Glutamatergic neuron (in vitro differentiated cells): Measurements from ENCODE around the gene SLC25A22. TPM values are rescaled to one million over a fixed set of nuclear protein-coding genes. Genes with fewer than 3 reads are reported as not detected.

Source experiments
- DNase-seq: peaks from one replicate; pipeline ENCODE4 v3.0.0; 2022
- H3K27ac Mint-ChIP-seq: one replicate; pipeline ENCODE4 v1.8.0; 2020; ENCODE audit warnings: mild to moderate bottlenecking, mixed read lengths, inconsistent platforms; ENCODE audit not compliant: unreplicated experiment
- H3K27me3 Mint-ChIP-seq: one replicate; pipeline ENCODE4 v1.8.0; 2020; ENCODE audit warnings: mild to moderate bottlenecking, moderate library complexity, mixed read lengths, inconsistent platforms; ENCODE audit not compliant: unreplicated experiment
- H3K36me3 Mint-ChIP-seq: one replicate; pipeline ENCODE4 v1.8.0; 2020; ENCODE audit warnings: mild to moderate bottlenecking, mixed read lengths, inconsistent platforms; ENCODE audit not compliant: unreplicated experiment
- H3K4me1 Mint-ChIP-seq: one replicate; pipeline ENCODE4 v1.8.0; 2020; ENCODE audit warnings: mild to moderate bottlenecking, low read depth, mixed read lengths, inconsistent platforms; ENCODE audit not compliant: unreplicated experiment
- H3K4me3 Mint-ChIP-seq: one replicate; pipeline ENCODE4 v1.8.0; 2020; ENCODE audit warnings: mild to moderate bottlenecking, mixed read lengths, inconsistent platforms; ENCODE audit not compliant: unreplicated experiment
- H3K9me3 Mint-ChIP-seq: one replicate; pipeline ENCODE4 v1.8.0; 2020; ENCODE audit warnings: mild to moderate bottlenecking, moderate library complexity, mixed read lengths, inconsistent platforms; ENCODE audit not compliant: unreplicated experiment
- long read RNA-seq: library from polyadenylated mRNA; unstranded; transcript quantifications from one replicate; pipeline ENCODE4 v2.0.0, GENCODE V29; 2020; ENCODE audit not compliant: unreplicated experiment
- total RNA-seq: library from RNA; stranded (reverse); fragmentation: NEBNext Ultra II Directional; extraction: Animal tissue kit (Norgen Biotek cat#: 25700); gene quantifications from one replicate; pipeline ENCODE4 v1.2.1, GENCODE V29; 2021; ENCODE audit not compliant: unreplicated experiment
- TF ChIP-seq, protein P1 (sequence below): fragments of 200-600 bp; sonication (generic); IDR thresholded peaks from one replicate; pipeline ENCODE4 v1.5.0; 2021; ENCODE audit not compliant: partially characterized antibody, unreplicated experiment

Gene SLC25A22
- total RNA-seq: 93.9 TPM
- long read RNA-seq, transcript SLC25A22-228 (10 exons, 2,692 nt): major isoform, 10 of 24 reads
- long read RNA-seq, partial matches to known transcripts: 1 of 24 reads
- long read RNA-seq, other reads (novel, unspliced or antisense): 11 of 24 reads

DNA sequence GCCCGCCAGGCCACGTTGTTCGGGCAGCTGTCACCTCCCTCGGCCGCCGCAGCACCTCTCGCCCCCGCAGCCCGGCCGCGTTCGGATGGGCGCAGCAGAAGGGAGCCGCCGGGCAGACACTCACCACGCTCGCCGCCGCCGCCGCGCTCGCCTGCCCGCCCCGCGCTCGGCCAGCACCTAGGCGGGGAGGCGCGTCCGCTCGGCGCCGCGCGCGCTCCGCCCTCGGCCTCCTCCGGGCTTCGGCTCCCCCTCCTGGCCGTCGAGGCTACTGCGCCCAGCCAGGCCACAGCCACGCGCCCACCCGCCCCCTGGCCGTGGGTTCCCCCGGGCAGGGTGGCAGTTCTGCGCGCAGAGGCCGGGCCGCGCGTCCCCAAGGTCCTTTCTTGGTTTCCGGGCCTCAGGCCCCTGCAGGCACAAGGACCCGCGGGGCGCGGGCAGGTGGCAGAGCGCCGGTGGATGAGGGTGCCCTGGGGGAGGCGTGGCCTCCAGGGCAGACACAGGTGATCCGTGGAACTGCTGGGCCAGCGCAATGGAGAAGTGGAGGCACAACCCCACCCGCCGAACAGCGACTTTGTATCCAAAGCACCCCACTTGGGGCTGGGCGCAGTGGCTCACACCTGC is at the start of gene SLC25A22:
Gene SLC25A22 (minus strand): TSS at position 189 of the 621 bp plus-strand sequence. CDS start 3,275 bp downstream, outside the sequence.
- Mint-ChIP-seq H3K27me3 (peaks cover 7% of the 10 kb centered on the region), H3K9me3 (peaks cover 5% of the 10 kb centered on the region), H3K27ac (peak within 1 kb of the TSS; percentile 96), H3K4me3 (peak within 1 kb of the TSS; percentile 88), H3K36me3 (no peaks in the 10 kb centered on the region), H3K4me1 (peaks cover 8% of the 10 kb centered on the region)
- peak; percentile 93 for DNase-seq
- TF ChIP-seq, protein P1, sequence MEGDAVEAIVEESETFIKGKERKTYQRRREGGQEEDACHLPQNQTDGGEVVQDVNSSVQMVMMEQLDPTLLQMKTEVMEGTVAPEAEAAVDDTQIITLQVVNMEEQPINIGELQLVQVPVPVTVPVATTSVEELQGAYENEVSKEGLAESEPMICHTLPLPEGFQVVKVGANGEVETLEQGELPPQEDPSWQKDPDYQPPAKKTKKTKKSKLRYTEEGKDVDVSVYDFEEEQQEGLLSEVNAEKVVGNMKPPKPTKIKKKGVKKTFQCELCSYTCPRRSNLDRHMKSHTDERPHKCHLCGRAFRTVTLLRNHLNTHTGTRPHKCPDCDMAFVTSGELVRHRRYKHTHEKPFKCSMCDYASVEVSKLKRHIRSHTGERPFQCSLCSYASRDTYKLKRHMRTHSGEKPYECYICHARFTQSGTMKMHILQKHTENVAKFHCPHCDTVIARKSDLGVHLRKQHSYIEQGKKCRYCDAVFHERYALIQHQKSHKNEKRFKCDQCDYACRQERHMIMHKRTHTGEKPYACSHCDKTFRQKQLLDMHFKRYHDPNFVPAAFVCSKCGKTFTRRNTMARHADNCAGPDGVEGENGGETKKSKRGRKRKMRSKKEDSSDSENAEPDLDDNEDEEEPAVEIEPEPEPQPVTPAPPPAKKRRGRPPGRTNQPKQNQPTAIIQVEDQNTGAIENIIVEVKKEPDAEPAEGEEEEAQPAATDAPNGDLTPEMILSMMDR: peak; percentile 91

DNA sequence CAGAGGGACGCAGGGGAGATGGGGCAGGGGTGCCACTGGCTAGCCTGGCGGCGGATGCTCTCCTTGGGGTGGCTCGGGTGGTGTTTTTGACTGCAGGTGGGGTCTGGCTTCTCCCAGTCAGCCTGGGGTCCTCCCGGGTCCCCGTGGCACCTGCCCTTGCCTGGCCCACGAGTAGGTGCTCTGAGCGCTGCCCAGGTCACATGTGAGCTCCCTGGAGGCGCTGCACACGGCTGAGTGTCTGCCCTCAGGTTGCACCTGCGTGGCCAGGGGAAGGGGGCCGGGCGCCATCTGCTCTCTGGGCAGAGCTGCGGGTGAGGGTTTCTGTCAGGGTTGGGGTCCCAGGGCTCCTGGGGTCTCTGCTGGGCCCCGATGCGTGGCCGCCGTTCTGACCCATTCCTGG is 49.8 kb upstream of the SLC25A22 start:
- Mint-ChIP-seq H3K9me3 (peaks cover 5% of the 10 kb centered on the region), H3K36me3 (no peaks in the 10 kb centered on the region), H3K27ac (no peak overlapping the region), H3K4me1 (peaks cover 6% of the 10 kb centered on the region), H3K4me3 (no peak overlapping the region), H3K27me3 (peaks cover 3% of the 10 kb centered on the region)
- TF ChIP-seq, protein P1: no peak
- DNase-seq: no peak

DNA sequence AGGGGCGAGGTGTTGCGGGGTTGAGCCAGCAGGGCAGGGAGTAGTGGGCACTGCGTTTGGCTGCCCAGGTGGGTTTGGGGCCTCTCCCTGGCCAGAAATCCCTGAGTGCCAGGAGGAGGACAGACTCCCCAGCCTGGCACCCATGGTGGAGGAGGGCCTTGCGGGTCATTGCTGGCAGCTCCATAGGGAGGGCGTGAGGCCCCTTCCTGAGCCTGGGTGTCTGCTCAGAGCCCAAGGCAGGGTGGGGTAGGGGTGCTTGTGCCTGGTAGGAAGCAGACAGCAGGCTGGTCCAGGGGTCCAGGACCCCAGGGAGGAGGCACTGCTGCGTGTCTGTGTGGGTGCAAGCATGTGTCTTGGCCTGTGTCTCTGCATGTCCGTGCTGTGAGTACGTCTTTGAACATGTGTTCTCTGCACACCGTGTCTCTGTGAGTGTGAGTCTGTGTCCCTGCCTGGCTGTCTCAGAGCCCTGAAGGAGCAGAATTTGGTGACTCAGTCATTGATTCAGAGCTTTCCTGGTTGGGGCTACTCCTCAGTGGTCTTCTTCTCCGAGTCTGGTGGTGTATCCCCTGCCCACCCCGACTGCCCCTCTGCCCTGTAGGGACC is 48.5 kb upstream of the SLC25A22 start:
- Mint-ChIP-seq H3K36me3 (no peaks in the 10 kb centered on the region), H3K4me3 (peak overlapping the region; percentile 34), H3K27ac (peak overlapping the region; percentile 48), H3K9me3 (peaks cover 3% of the 10 kb centered on the region), H3K4me1 (peaks cover 4% of the 10 kb centered on the region), H3K27me3 (no peaks in the 10 kb centered on the region)
- no peak for DNase-seq
- TF ChIP-seq, protein P1: no peak

DNA sequence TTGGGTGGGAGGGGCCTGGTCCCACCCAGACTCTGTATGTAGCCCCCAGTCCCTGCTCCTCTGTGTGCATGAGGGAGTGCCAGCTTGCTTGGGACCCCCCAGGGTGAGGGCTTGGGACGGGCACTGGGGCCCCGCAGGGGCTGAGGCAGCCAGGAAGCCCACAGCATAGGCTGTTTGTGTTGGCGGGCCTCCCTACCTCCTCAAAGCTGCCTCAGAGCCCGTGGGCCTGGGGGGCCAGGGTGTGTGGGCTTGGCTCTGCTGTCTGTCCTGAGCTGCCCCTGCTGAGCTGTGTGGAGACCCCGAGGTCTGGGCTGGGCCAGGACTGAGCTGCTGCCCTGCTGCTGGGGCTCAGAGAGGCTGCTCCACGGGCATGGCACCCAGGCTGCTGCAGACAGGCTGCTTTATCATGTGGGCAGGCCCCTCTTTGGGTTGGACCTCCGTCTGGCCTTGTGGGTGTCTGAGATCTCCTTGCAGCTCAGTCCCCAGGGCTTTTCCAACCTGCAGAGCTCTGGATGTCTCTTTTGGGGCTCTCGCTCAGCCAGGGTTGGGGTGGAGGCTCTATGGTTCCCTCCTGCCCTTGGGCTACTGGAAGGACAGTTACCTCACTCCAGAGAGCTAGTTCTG is 47.9 kb upstream of the SLC25A22 start:
- Mint-ChIP-seq H3K36me3 (no peaks in the 10 kb centered on the region), H3K9me3 (peaks cover 7% of the 10 kb centered on the region), H3K4me1 (peaks cover 7% of the 10 kb centered on the region), H3K27ac (no peak overlapping the region), H3K4me3 (no peak overlapping the region), H3K27me3 (peaks cover 4% of the 10 kb centered on the region)
- TF ChIP-seq, protein P1: no peak
- DNase-seq: no peak
